H1 (cell line): ENCODE data around the gene DNAI2. TPM values are rescaled to one million over a fixed set of nuclear protein-coding genes. Genes with fewer than 3 reads are reported as not detected.
A peak's percentile ranks its signal among the peaks of the same experiment; 100 is the strongest.

Source experiments
- CTCF ChIA-PET: fragments of 300-600 bp; sonication (Branson Sonifier 250); formaldehyde crosslinking; loops from one replicate; lab custom pipeline; 2021; ENCODE audit not compliant: partially characterized antibody; lab: Charles Lee
- POLR2A ChIA-PET: fragments of 300-600 bp; sonication (Branson Sonifier 250); formaldehyde crosslinking; loops from one replicate; lab custom pipeline; 2021; ENCODE audit warnings: inconsistent platforms; ENCODE audit not compliant: partially characterized antibody; lab: Charles Lee
- DNase-seq, 2 experiments: peaks; one replicate each; pipeline versions ENCODE4 v3.0.0 to v3.0.0-alpha.2; 2010 to 2022; ENCODE audit warnings: low spot score in 2 of 2, low read depth in 1 of 2, mixed read lengths in 1 of 2
- FAIRE-seq: peaks from 2 replicates; lab custom pipeline; 2011; peaks lifted over from hg19 to GRCh38; lab: Jason Lieb, UNC
- H2AFZ ChIP-seq: 2 replicates; pipeline ENCODE4 v1.8.1; 2012; ENCODE audit warnings: low read length, inconsistent platforms
- H2AK5ac ChIP-seq: 2 replicates; pipeline ENCODE4 v1.6.1; 2013; ENCODE audit warnings: low read depth, low read length
- H2BK120ac ChIP-seq: replicated peaks from 2 replicates; pipeline ENCODE3; 2013; ENCODE audit warnings: low read depth, low read length, inconsistent platforms
- H2BK12ac ChIP-seq: 2 replicates; pipeline ENCODE4 v1.6.1; 2013; ENCODE audit warnings: low read depth, low read length
- H2BK15ac ChIP-seq: 2 replicates; pipeline ENCODE4 v1.6.1; 2013; ENCODE audit warnings: low read length
- H2BK20ac ChIP-seq: 2 replicates; pipeline ENCODE4 v1.6.1; 2013; ENCODE audit warnings: low read length
- H2BK5ac ChIP-seq: 2 replicates; pipeline ENCODE4 v1.6.1; 2013; ENCODE audit warnings: low read depth, low read length
- H3K14ac ChIP-seq: 2 replicates; pipeline ENCODE4 v1.6.1; 2013; ENCODE audit warnings: inconsistent platforms; ENCODE audit not compliant: insufficient read length
- H3K18ac ChIP-seq: 2 replicates; pipeline ENCODE4 v1.6.1; 2013; ENCODE audit warnings: low read length; ENCODE audit errors: extremely low read depth
- H3K23ac ChIP-seq: 2 replicates; pipeline ENCODE4 v1.6.1; 2013; ENCODE audit warnings: inconsistent platforms; ENCODE audit not compliant: insufficient read length
- H3K23me2 ChIP-seq: 2 replicates; pipeline ENCODE4 v1.6.1; 2013; ENCODE audit warnings: low read depth, low read length
- H3K27ac ChIP-seq: 2 replicates; pipeline ENCODE4 v1.6.1; 2011; ENCODE audit warnings: low read depth, low read length, inconsistent platforms
- H3K27me3 ChIP-seq, 4 experiments: replicated peaks in 1 of 4; 1 replicate in 1 of 4; 2 replicates in 3 of 4; pipeline versions ENCODE4 v1.6.1 to v1.8.1; 2011 to 2013; ENCODE audit warnings: low read length in 3 of 4, mild to moderate bottlenecking in 3 of 4, inconsistent platforms in 2 of 4, mixed read lengths in 2 of 4, moderate library complexity in 1 of 4; ENCODE audit not compliant: control insufficient read depth in 3 of 4, insufficient read depth in 3 of 4; ENCODE audit errors: extremely low read depth in 1 of 4
- H3K36me3 ChIP-seq, 4 experiments: 2 replicates each; pipeline versions ENCODE4 v1.6.1 to v1.8.1; 2011 to 2013; ENCODE audit warnings: mild to moderate bottlenecking in 4 of 4, low read length in 3 of 4, moderate library complexity in 2 of 4, control low read depth in 1 of 4, inconsistent platforms in 1 of 4; ENCODE audit not compliant: insufficient read depth in 4 of 4, control insufficient read depth in 2 of 4
- H3K4ac ChIP-seq: replicated peaks from 2 replicates; pipeline ENCODE3; 2013; ENCODE audit warnings: low read length, low read depth, mixed read lengths, inconsistent platforms; ENCODE audit not compliant: insufficient read length
- H3K4me1 ChIP-seq, 4 experiments: replicated peaks in 1 of 4; 1 replicate in 1 of 4; 2 replicates in 3 of 4; pipeline versions ENCODE4 v1.6.1 to v1.8.1; 2011 to 2013; ENCODE audit warnings: low read length in 3 of 4, inconsistent platforms in 2 of 4, mixed read lengths in 1 of 4; ENCODE audit not compliant: insufficient read depth in 4 of 4, control insufficient read depth in 3 of 4
- H3K4me2 ChIP-seq, 2 experiments: 2 replicates each; pipeline versions ENCODE4 v1.6.1 to v1.8.1; 2011 to 2013; ENCODE audit warnings: low read depth in 2 of 2, low read length in 2 of 2, control low read depth in 1 of 2, inconsistent platforms in 1 of 2, mild to moderate bottlenecking in 1 of 2; ENCODE audit not compliant: insufficient read depth in 1 of 2
- H3K4me3 ChIP-seq, 4 experiments: fragments of 200-600, 300-600 bp in 1 of 4; sonication (generic), shearing (Covaris generic), sonication (Bioruptor Twin) in 1 of 4; 2 replicates each; pipeline versions ENCODE4 v1.5.1 to v1.8.1; 2011 to 2016; ENCODE audit warnings: low read length in 4 of 4, low read depth in 3 of 4, control low read depth in 2 of 4, inconsistent platforms in 2 of 4, mild to moderate bottlenecking in 2 of 4, mixed read lengths in 1 of 4, moderate library complexity in 1 of 4; ENCODE audit not compliant: insufficient read depth in 2 of 4; ENCODE audit errors: extremely low read depth in 1 of 4
- H3K56ac ChIP-seq: replicated peaks from 2 replicates; pipeline ENCODE3; 2013; ENCODE audit warnings: low read depth, mild to moderate bottlenecking, mixed read lengths, low read length, inconsistent platforms; ENCODE audit not compliant: insufficient read length
- H3K79me1 ChIP-seq: 2 replicates; pipeline ENCODE4 v1.6.1; 2013; ENCODE audit warnings: low read depth, low read length, control low read depth
- H3K79me2 ChIP-seq, 2 experiments: 2 replicates each; pipeline versions ENCODE4 v1.6.1 to v1.8.1; 2012 to 2013; ENCODE audit warnings: low read length in 2 of 2, mild to moderate bottlenecking in 2 of 2, inconsistent platforms in 1 of 2; ENCODE audit not compliant: insufficient read depth in 2 of 2, control insufficient read depth in 1 of 2
- H3K9ac ChIP-seq, 4 experiments: replicated peaks in 1 of 4; 1 replicate in 1 of 4; 2 replicates in 3 of 4; pipeline versions ENCODE4 v1.6.1 to v1.8.1; 2011 to 2013; ENCODE audit warnings: low read depth in 3 of 4, low read length in 3 of 4, control low read depth in 2 of 4, mild to moderate bottlenecking in 2 of 4, moderate library complexity in 2 of 4, inconsistent platforms in 1 of 4; ENCODE audit errors: extremely low read depth in 1 of 4
- H3K9me3 ChIP-seq, 2 experiments: 2 replicates each; pipeline versions ENCODE4 v1.6.1 to v1.8.1; 2012 to 2013; ENCODE audit warnings: mild to moderate bottlenecking in 2 of 2, moderate library complexity in 2 of 2, control low read depth in 1 of 2, inconsistent platforms in 1 of 2, low read depth in 1 of 2, low read length in 1 of 2, mixed read lengths in 1 of 2; ENCODE audit not compliant: insufficient read depth in 2 of 2
- H4K20me1 ChIP-seq, 2 experiments: replicated peaks in 1 of 2; 2 replicates each; pipeline versions ENCODE3 to v1.8.1; 2011 to 2013; ENCODE audit warnings: inconsistent platforms in 2 of 2, low read length in 2 of 2, mild to moderate bottlenecking in 1 of 2; ENCODE audit not compliant: insufficient read depth in 2 of 2, control insufficient read depth in 1 of 2
- H4K5ac ChIP-seq: 2 replicates; pipeline ENCODE4 v1.6.1; 2013; ENCODE audit warnings: low read length, low read depth, mixed read lengths, inconsistent platforms; ENCODE audit not compliant: insufficient read length
- H4K8ac ChIP-seq: 2 replicates; pipeline ENCODE4 v1.8.0; 2013; ENCODE audit warnings: mild to moderate bottlenecking, moderate library complexity, low read length, inconsistent platforms; ENCODE audit not compliant: insufficient read depth; ENCODE audit errors: extremely low read depth
- H4K91ac ChIP-seq: replicated peaks from 2 replicates; pipeline ENCODE3; 2013; ENCODE audit warnings: low read length, mixed read lengths, inconsistent platforms; ENCODE audit not compliant: insufficient read length
- CBX5 ChIP-seq: fragments of 300-800, 300-1000 bp; sonication (generic); IDR thresholded peaks from 2 replicates; pipeline ENCODE4 v1.7.1; 2016; ENCODE audit warnings: antibody characterized with exemption, low read length, low read depth
- CEBPB ChIP-seq: IDR thresholded peaks from 2 replicates; pipeline ENCODE4 v1.6.1; 2012; ENCODE audit warnings: low read depth, low read length
- MAFK ChIP-seq: IDR thresholded peaks from 2 replicates; pipeline ENCODE4 v1.6.1; 2012; ENCODE audit warnings: low read depth, mild to moderate bottlenecking, improper control_type of control experiment, low read length
- PHF8 ChIP-seq: fragments of 200-600 bp; sonication (generic); conservative IDR thresholded peaks from 2 replicates; pipeline ENCODE4 v1.7.1; 2012; ENCODE audit warnings: low read depth, mild to moderate bottlenecking, inconsistent platforms, low read length, moderate library complexity
- POLR2A ChIP-seq, 2 experiments: IDR thresholded peaks; 1 replicate in 1 of 2; 2 replicates in 1 of 2; pipeline ENCODE4 v1.6.1; 2011; ENCODE audit warnings: low read depth in 2 of 2, low read length in 2 of 2, mild to moderate bottlenecking in 2 of 2; ENCODE audit errors: control extremely low read depth in 1 of 2
- SP1 ChIP-seq: IDR thresholded peaks from 2 replicates; pipeline ENCODE4 v1.6.1; 2011; ENCODE audit warnings: low read depth, low read length
- SP2 ChIP-seq: IDR thresholded peaks from 2 replicates; pipeline ENCODE4 v1.6.1; 2012; ENCODE audit warnings: mild to moderate bottlenecking, low read length, inconsistent platforms
- TAF7 ChIP-seq: optimal IDR thresholded peaks from 2 replicates; pipeline ENCODE3; 2011; ENCODE audit warnings: low read depth, mild to moderate bottlenecking, inconsistent platforms, low read length, moderate library complexity, borderline replicate concordance
- TEAD4 ChIP-seq: IDR thresholded peaks from 2 replicates; pipeline ENCODE4 v1.6.1; 2012; ENCODE audit warnings: low read depth, low read length, inconsistent platforms, mixed read lengths
- USF2 ChIP-seq: IDR thresholded peaks from 2 replicates; pipeline ENCODE4 v1.6.1; 2011; ENCODE audit warnings: low read length, improper control_type of control experiment
- YY1 ChIP-seq: IDR thresholded peaks from 2 replicates; pipeline ENCODE4 v1.6.1; 2011; ENCODE audit warnings: low read depth, mild to moderate bottlenecking, low read length
- WGBS, 2 experiments: shearing (Covaris generic) in 1 of 2; methylation state at CpG; one replicate each; pipeline versions ENCODE4 v1.1.6 to v1.1.7; 2013 to 2015; ENCODE audit warnings: low lambda C conversion rate in 2 of 2, mixed read lengths in 2 of 2, inconsistent platforms in 1 of 2, low coverage in 1 of 2, missing lambda C conversion rate in 1 of 2; ENCODE audit not compliant: insufficient replicate concordance in 2 of 2, insufficient coverage in 1 of 2, insufficient read length in 1 of 2; ENCODE audit errors: extremely low coverage in 1 of 2, missing lambda C conversion rate in 1 of 2; 5-methylcytosine and 5-hydroxymethylcytosine counted together
- polyA plus RNA-seq, 7 experiments: library from polyadenylated mRNA; depleted of rRNA in 3 of 7; stranded (reverse) in 5 of 7; unstranded in 2 of 7; fragments of >200 nt in 5 of 7; fragments of 200-250 nt in 2 of 7; gene quantifications; 1 replicate in 5 of 7; 2 replicates in 1 of 7; 4 replicates in 1 of 7; pipeline versions ENCODE4 v1.2.1 to v1.2.3, GENCODE V29; 2011 to 2013; ENCODE audit warnings: missing spikeins in 2 of 7, mixed read lengths in 2 of 7
- total RNA-seq: library from RNA; stranded (reverse); fragmentation: NEBNext Ultra II Directional; extraction: Animal tissue kit (Norgen Biotek cat#: 25700); gene quantifications from 2 replicates; pipeline ENCODE4 v1.2.1, GENCODE V29; 2021

Gene DNAI2
- total and polyA plus RNA-seq, 2 of the 8 experiments (the other 6 are each of a cell fraction or from before 2014, with no cell fraction given): 0.08 to 0.15 TPM

- Histone ChIP-seq H3K9me3 (0 out of 4 replicates have a peak, but pooled peaks cover 0 to 4% of the 10 kb centered on the region in 2 experiments), H2BK15ac (peak overlapping the region; percentile 50; the same call in 1 of the 2 replicates), H2AFZ (no peak overlapping the region), H2AK5ac (no peak overlapping the region), H3K4ac (no peak overlapping the region), H4K5ac (no peak overlapping the region), H3K14ac (no peak overlapping the region), H3K18ac (no peak overlapping the region; the same call in 1 of the 2 replicates), H3K4me1 (peaks cover 11 to 27% (median 17%) of the 10 kb centered on the region in 4 experiments), H4K8ac (no peak overlapping the region), H3K23me2 (no peaks in the 10 kb centered on the region), H3K27me3 (no peaks in the 10 kb centered on the region), H3K36me3 (no peaks in the 10 kb centered on the region), H3K4me3 (no peak overlapping the region), H3K79me2 (no peaks in the 10 kb centered on the region), H3K27ac (no peak overlapping the region), H2BK20ac (no peak overlapping the region), H3K4me2 (no peak overlapping the region), H3K23ac (no peak overlapping the region), H2BK5ac (no peak overlapping the region), H3K79me1 (no peaks in the 10 kb centered on the region), H3K56ac (no peak overlapping the region), H2BK12ac (no peak overlapping the region; the same call in 1 of the 2 replicates), H2BK120ac (no peak overlapping the region), H4K91ac (peak overlapping the region; percentile 2), H3K9ac (no peak overlapping the region), H4K20me1 (no peaks in the 10 kb centered on the region)
- POLR2A ChIA-PET: interaction anchor here (0.9 to 8.2 kb wide), 5 partner anchors 11 to 37 kb away, joined by 3 to 61 read pairs (median 3); partner anchors contain the start of gene TTYH2
- no peak for FAIRE-seq
- DNase-seq: no peak
- 89% methylated on average over 13 of the region's 13 CpGs; no CpG with 5 or more reads in 1 of the 2 experiments for WGBS, 2 experiments
- CTCF ChIA-PET: interaction anchor here (1.1 to 2.6 kb wide), 4 partner anchors 9 to 40 kb away, joined by 3 to 7 read pairs (median 5); partner anchors contain the start of gene RPL38
- TF ChIP-seq PHF8: no peak
- no peak for TF ChIP-seq TEAD4
- TF ChIP-seq YY1: no peak
- TF ChIP-seq SP2: no peak
- TF ChIP-seq POLR2A (IDR thresholded peaks at IDR 0.05; ENCODE audit: control extremely low read depth in 1 of 2, low read depth in 2 of 2, low read length in 2 of 2): no peak
- no peak for TF ChIP-seq CBX5
- TF ChIP-seq MAFK: no peak
- no peak for TF ChIP-seq USF2
- TF ChIP-seq SP1: no peak
- TF ChIP-seq CEBPB: no peak
- no peak for TF ChIP-seq TAF7
These were observed 30.9 kb upstream of the DNAI2 start for GRCh38 chr17:74243013-74243755.
